ENCODE results near the gene UBE2I.
"Not testable (repeated sequence)": the region's sequence is repeated elsewhere in the genome, so short reads cannot be mapped to it uniquely, and the experiment has no call there.

The UBE2I gene

GRCh38 chr16:1264345-1265089 lies 44.9 kb upstream of the UBE2I start:
- Histone ChIP-seq H3K4me3 (no peak overlapping the region), H3K9me3 (ENCODE audit: low read depth, low read length) (no peaks in the 10 kb centered on the region), H3K27ac (no peak overlapping the region), H3K36me3 (ENCODE audit: insufficient read depth, low read length) (no peaks in the 10 kb centered on the region), H3K9ac (ENCODE audit: insufficient read length) (no peak overlapping the region)
- TF ChIP-seq EZH2 (IDR thresholded peaks at IDR 0.05) (no peak), POLR2AphosphoS5 (IDR thresholded peaks at IDR 0.05; ENCODE audit: borderline replicate concordance, low read depth, low read length) (no peak), FOXP2 (optimal IDR thresholded peaks at IDR 0.05; ENCODE audit: control extremely low read depth, extremely low read length, insufficient read depth) (no peak)
- DNase-seq (ENCODE audit: low read depth, low spot score): no peak

DNA sequence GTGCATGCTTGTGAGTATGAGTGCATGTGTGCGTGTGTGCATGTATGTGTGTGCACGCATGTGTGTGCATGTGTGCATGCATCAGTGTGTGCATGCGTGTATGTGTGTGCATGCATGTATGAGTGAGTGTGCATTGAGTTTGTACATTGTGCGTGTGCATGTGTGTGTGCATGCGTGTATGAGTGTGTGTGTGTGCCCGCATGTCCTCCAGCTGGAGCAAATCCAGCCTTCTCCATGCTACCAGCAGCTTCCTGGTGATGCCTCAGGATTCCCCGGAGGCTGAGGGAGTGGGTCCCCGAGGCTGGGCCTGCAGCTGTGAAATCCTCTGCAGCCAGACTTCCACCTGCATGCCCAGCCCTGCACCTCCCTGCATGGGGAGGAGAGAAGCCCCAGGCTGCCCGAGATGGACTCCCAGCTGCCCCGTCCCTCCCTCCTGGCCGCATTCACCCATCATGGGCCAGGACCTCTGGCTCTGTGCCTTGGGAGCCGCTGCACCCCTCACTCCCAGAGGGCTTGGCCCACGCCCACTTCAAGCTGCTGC lies 44.3 kb upstream of the UBE2I start:
- Histone ChIP-seq H3K9ac (ENCODE audit: insufficient read length) (no peak overlapping the region), H3K36me3 (ENCODE audit: insufficient read depth, low read length) (no peaks in the 10 kb centered on the region), H3K27ac (no peak overlapping the region), H3K9me3 (ENCODE audit: low read depth, low read length) (no peaks in the 10 kb centered on the region), H3K4me3 (no peak overlapping the region)
- no peak for DNase-seq (ENCODE audit: low read depth, low spot score)
- no peak for TF ChIP-seq FOXP2 (optimal IDR thresholded peaks at IDR 0.05; ENCODE audit: control extremely low read depth, extremely low read length, insufficient read depth)
- TF ChIP-seq EZH2 (IDR thresholded peaks at IDR 0.05): no peak
- TF ChIP-seq POLR2AphosphoS5 (IDR thresholded peaks at IDR 0.05; ENCODE audit: borderline replicate concordance, low read depth, low read length): no peak

GRCh38 chr16:1265826-1266225 lies 43.6 kb upstream of the UBE2I start:
- Histone ChIP-seq H3K36me3 (ENCODE audit: insufficient read depth, low read length) (no peaks in the 10 kb centered on the region), H3K9me3 (ENCODE audit: low read depth, low read length) (no peaks in the 10 kb centered on the region), H3K27ac (no peak overlapping the region), H3K9ac (ENCODE audit: insufficient read length) (no peak overlapping the region), H3K4me3 (no peak overlapping the region)
- no peak for TF ChIP-seq EZH2 (IDR thresholded peaks at IDR 0.05)
- no peak for TF ChIP-seq FOXP2 (optimal IDR thresholded peaks at IDR 0.05; ENCODE audit: control extremely low read depth, extremely low read length, insufficient read depth)
- TF ChIP-seq POLR2AphosphoS5 (IDR thresholded peaks at IDR 0.05; ENCODE audit: borderline replicate concordance, low read depth, low read length): no peak
- DNase-seq (ENCODE audit: low read depth, low spot score): no peak

DNA sequence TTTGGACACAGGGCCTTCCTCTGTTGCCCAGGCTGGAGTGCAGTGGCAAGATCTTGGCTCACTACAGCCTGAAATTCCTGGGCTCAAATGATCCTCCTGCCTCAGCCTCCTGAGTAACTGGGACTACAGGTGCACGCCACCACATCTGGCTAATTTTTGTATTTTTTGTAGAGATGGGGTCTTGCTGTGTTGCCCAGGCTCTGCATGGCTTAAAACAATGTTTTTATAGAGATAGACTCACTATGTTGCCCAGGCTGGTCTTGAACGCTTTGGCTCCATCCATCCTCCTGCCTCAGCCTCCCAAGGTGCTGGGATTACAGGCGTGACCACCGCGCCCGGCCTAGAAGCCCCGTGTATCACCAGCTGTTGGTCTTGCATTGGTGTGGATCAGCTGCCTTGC lies 40.0 kb upstream of the UBE2I start:
- H3K9ac ChIP-seq (ENCODE audit: insufficient read length); H3K36me3 ChIP-seq (ENCODE audit: insufficient read depth, low read length); H3K4me3 ChIP-seq; H3K9me3 ChIP-seq (ENCODE audit: low read depth, low read length); H3K27ac ChIP-seq; DNase-seq (ENCODE audit: low read depth, low spot score): not testable (repeated sequence)

DNA sequence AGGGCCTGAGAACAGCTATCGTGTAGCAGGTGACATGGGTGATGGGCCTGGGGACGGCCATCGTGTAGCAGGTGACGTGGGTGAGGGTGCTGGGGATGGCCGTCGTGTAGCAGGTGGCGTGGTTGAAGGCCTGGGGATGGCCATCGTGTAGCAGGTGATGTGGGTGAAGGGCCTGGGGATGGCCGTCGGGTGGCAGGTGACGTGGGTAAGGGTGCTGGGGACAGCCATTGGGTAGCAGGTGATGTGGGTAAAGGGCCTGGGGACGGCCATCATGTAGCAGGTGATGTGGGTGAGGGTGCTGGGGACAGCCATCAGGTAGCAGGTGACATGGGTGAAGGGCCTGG lies 38.1 kb upstream of the UBE2I start:
- H3K36me3 ChIP-seq (ENCODE audit: insufficient read depth, low read length): no peaks in the 10 kb centered on the region
- no peak for DNase-seq (ENCODE audit: low read depth, low spot score)
- no peak overlapping the region for H3K27ac ChIP-seq
- TF ChIP-seq FOXP2 (optimal IDR thresholded peaks at IDR 0.05; ENCODE audit: control extremely low read depth, extremely low read length, insufficient read depth) (no peak), POLR2AphosphoS5 (IDR thresholded peaks at IDR 0.05; ENCODE audit: borderline replicate concordance, low read depth, low read length) (no peak), EZH2 (IDR thresholded peaks at IDR 0.05) (no peak)
- no peak overlapping the region for H3K9ac ChIP-seq (ENCODE audit: insufficient read length)
- no peak overlapping the region for H3K4me3 ChIP-seq
- no peaks in the 10 kb centered on the region for H3K9me3 ChIP-seq (ENCODE audit: low read depth, low read length)

DNA sequence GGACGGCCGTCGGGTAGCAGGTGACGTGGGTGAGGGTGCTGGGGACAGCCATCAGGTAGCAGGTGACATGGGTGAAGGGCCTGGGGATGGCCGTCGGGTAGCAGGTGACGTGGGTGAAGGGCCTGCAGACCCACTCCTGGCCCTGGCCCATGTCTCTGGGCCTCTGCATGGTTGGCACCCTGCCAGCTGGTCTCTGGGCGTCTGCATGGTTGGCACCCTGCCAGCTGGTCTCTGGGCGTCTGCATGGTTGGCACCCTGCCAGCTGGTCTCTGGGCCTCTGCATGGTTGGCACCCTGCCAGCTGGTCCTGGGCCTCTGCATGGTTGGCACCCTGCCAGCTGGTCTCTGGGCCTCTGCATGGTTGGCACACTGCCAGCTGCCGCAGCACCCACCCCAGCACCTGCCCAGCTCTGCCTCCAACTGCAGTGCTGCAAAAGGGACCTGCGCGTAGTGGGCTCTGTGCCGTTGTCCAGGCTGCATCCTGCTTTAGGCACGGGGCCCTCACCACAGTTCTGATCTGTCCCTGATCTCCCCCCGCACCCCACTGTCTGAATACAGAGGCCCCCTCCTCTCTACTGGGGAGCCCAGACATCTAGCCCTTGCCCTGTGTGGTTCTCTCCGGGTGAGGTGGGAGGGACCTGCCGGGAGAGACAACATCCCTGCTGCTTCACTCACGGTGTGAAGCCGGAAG lies 37.6 kb upstream of the UBE2I start:
- not testable (repeated sequence) for H3K9ac ChIP-seq (ENCODE audit: insufficient read length); H3K27ac ChIP-seq; H3K9me3 ChIP-seq (ENCODE audit: low read depth, low read length); H3K36me3 ChIP-seq (ENCODE audit: insufficient read depth, low read length); DNase-seq (ENCODE audit: low read depth, low spot score)
- 0 out of 2 replicates have a peak overlapping the region, but pooled peaks have one; percentile 43 for H3K4me3 ChIP-seq
- TF ChIP-seq POLR2AphosphoS5 (IDR thresholded peaks at IDR 0.05; ENCODE audit: borderline replicate concordance, low read depth, low read length): peak; percentile 54; the same call in 1 of the 2 replicates

GRCh38 chr16:1272453-1273198 lies 36.8 kb upstream of the UBE2I start:
- DNase-seq (ENCODE audit: low read depth, low spot score): no peak
- 0 out of 2 replicates have a peak overlapping the region, but pooled peaks have one; percentile 43 for H3K4me3 ChIP-seq
- TF ChIP-seq EZH2 (IDR thresholded peaks at IDR 0.05): no peak
- no peak for TF ChIP-seq POLR2AphosphoS5 (IDR thresholded peaks at IDR 0.05; ENCODE audit: borderline replicate concordance, low read depth, low read length)
- TF ChIP-seq FOXP2 (optimal IDR thresholded peaks at IDR 0.05; ENCODE audit: control extremely low read depth, extremely low read length, insufficient read depth): no peak
- no peak overlapping the region for H3K9ac ChIP-seq (ENCODE audit: insufficient read length)
- no peaks in the 10 kb centered on the region for H3K9me3 ChIP-seq (ENCODE audit: low read depth, low read length)
- H3K27ac ChIP-seq: no peak overlapping the region
- H3K36me3 ChIP-seq (ENCODE audit: insufficient read depth, low read length): no peaks in the 10 kb centered on the region

DNA sequence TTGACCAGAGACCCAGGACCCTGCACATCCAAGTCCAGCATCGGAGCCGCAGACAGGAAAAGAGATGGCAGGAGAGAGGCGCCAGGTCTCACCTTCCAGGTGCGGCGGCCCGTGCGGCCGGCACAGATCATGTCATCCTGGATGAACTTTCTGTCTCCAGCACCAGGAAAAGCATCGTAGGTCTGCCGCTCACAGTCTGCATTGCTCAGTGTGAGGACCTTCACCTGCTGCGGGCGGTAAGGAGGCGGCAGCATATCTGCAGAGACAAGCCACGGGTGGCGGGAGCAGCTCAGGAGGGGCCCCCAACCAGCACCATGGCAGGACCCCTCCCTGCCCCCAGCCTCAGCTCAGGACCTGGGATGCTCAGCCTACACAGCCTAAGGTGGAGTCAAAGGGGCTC lies 35.6 kb upstream of the UBE2I start:
- Histone ChIP-seq H3K36me3 (ENCODE audit: insufficient read depth, low read length) (no peaks in the 10 kb centered on the region), H3K9me3 (ENCODE audit: low read depth, low read length) (no peaks in the 10 kb centered on the region), H3K27ac (no peak overlapping the region), H3K9ac (ENCODE audit: insufficient read length) (no peak overlapping the region), H3K4me3 (no peak overlapping the region)
- TF ChIP-seq FOXP2 (optimal IDR thresholded peaks at IDR 0.05; ENCODE audit: control extremely low read depth, extremely low read length, insufficient read depth) (no peak), EZH2 (IDR thresholded peaks at IDR 0.05) (no peak), POLR2AphosphoS5 (IDR thresholded peaks at IDR 0.05; ENCODE audit: borderline replicate concordance, low read depth, low read length) (no peak)
- no peak for DNase-seq (ENCODE audit: low read depth, low spot score)

Measured in SK-N-MC (cell line).